Renal cortex interstitium (tissue), 11 donors: Measurements from ENCODE around the gene FOXN3. TPM values are rescaled to one million over a fixed set of nuclear protein-coding genes. Genes with fewer than 3 reads are reported as not detected.
"Not testable (repeated sequence)": the region's sequence is repeated elsewhere in the genome, so short reads cannot be mapped to it uniquely, and the experiment has no call there.

Experiments
- DNase-seq, 11 donors: peaks; one replicate each; pipeline ENCODE4 v3.0.0-alpha.2; 2013; ENCODE audit warnings: low read depth in 9 of 11, low spot score in 4 of 11; ENCODE audit errors: extremely low read depth in 1 of 11
- polyA plus RNA-seq, 3 donors: library from polyadenylated mRNA; unstranded; fragments of 120-200 nt; gene quantifications; one replicate each; pipeline ENCODE4 v1.2.1, GENCODE V29; 2013; ENCODE audit not compliant: insufficient read length in 3 of 3

Gene FOXN3
- polyA plus RNA-seq, 3 donors = 30.8 to 32.3 (median 31.1) TPM

- no peak for DNase-seq
These were observed 211.8 kb downstream of the FOXN3 start for GRCh38 chr14:89205137-89205740.

- DNase-seq = no peak
These were observed 214.4 kb downstream of the FOXN3 start for GRCh38 chr14:89202413-89203190.

GRCh38 chr14:89201645-89202044 is 215.4 kb downstream of the FOXN3 start:
- DNase-seq = no peak

- not testable (repeated sequence) for DNase-seq
These were observed 217.7 kb downstream of the FOXN3 start for GRCh38 chr14:89199357-89199756.

GRCh38 chr14:89198544-89199329 is 218.3 kb downstream of the FOXN3 start:
- peak in 7 of 11 donors; percentile 28 to 70 (median 55) for DNase-seq

GRCh38 chr14:89197623-89198022 is 219.4 kb downstream of the FOXN3 start:
- no peak for DNase-seq

- no peak for DNase-seq
These were observed 220.5 kb downstream of the FOXN3 start for GRCh38 chr14:89196545-89196944.

GRCh38 chr14:89194376-89194775 is 222.7 kb downstream of the FOXN3 start:
- no peak for DNase-seq

- peak in 1 of 11 donors; percentile 7 for DNase-seq
These were observed 226.1 kb downstream of the FOXN3 start for GRCh38 chr14:89190765-89191513.

GRCh38 chr14:89188492-89188891 is 228.5 kb downstream of the FOXN3 start:
- no peak for DNase-seq

- no peak for DNase-seq
These were observed 229.5 kb downstream of the FOXN3 start for GRCh38 chr14:89187501-89187900.

- DNase-seq = no peak
These were observed 230.1 kb downstream of the FOXN3 start for GRCh38 chr14:89186856-89187376.

GRCh38 chr14:89185919-89186855 is 230.8 kb downstream of the FOXN3 start:
- DNase-seq = no peak

- no peak for DNase-seq
These were observed 232.1 kb downstream of the FOXN3 start for GRCh38 chr14:89184952-89185351.

- no peak for DNase-seq
These were observed 234.7 kb downstream of the FOXN3 start for GRCh38 chr14:89182326-89182725.

- no peak for DNase-seq
These were observed 236.5 kb downstream of the FOXN3 start for GRCh38 chr14:89180546-89180945.

GRCh38 chr14:89179891-89180404 is 237.1 kb downstream of the FOXN3 start:
- DNase-seq = no peak
